GM19035 (cell line): ENCODE measurements around the gene FGF7.
"Not testable (repeated sequence)": the region's sequence is repeated elsewhere in the genome, so short reads cannot be mapped to it uniquely, and the experiment has no call there.

Experiments used
- ATAC-seq: cut with Tn5 transposase; IDR thresholded peaks from one replicate; pipeline ENCODE4 v1.9.1; 2021; ENCODE audit not compliant: unreplicated experiment

Gene FGF7

DNA sequence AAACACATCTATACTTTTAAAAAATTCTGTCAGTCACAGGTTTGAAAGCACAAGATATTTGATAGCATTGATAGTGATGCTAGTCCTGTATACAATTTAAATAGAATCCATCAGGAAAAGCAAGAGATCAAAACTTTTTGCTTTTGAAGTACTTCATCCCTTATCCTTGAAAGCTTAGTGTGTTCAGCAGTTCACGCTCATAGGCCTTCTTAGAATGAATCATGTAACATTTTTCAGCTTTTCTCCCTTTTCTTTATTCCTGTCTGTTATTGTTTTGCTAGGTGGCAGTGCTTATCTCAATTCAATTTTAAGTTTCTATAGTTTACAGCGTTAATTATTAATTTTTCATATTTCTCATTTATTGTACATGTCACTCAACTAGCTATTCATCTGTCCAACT, 69.1 kb downstream of the FGF7 start:
- ATAC-seq: no peak

DNA sequence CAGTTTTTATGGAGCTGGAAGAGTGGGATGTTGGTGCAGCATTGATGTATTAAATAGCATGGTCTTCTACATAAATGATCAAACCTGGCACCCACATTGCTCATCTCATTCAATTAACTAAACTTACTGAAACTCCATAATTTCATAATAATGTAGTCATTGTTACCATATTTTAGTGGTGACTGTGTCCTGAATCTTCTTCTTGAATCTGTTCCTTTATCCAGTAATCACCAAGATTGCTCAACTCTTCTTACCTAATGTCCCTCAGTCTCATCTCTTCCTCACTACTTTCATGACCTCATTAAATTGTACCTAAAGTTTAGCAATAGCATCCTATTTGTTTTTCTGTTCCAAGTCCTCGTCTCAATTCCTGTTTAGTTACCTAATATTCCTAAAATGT, 69.8 kb downstream of the FGF7 start:
- no peak for ATAC-seq

DNA sequence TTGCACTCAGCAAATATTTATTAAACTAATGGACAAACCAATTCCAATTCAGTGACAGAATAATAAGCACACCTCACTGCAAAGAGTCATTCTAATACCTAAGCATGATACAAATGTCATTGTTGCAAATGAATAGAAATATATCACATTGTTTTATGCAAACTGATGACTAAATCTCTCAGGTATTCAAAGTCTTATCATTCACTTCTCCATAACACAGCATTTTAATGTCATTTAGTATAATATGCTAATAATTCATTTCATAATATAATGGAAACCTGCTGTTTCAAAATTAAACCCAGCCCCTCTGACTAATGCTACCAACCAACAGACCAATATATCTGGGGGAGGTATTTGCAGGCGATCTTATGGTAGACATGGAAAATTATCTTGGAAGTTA, 71.8 kb downstream of the FGF7 start:
- no peak for ATAC-seq

DNA sequence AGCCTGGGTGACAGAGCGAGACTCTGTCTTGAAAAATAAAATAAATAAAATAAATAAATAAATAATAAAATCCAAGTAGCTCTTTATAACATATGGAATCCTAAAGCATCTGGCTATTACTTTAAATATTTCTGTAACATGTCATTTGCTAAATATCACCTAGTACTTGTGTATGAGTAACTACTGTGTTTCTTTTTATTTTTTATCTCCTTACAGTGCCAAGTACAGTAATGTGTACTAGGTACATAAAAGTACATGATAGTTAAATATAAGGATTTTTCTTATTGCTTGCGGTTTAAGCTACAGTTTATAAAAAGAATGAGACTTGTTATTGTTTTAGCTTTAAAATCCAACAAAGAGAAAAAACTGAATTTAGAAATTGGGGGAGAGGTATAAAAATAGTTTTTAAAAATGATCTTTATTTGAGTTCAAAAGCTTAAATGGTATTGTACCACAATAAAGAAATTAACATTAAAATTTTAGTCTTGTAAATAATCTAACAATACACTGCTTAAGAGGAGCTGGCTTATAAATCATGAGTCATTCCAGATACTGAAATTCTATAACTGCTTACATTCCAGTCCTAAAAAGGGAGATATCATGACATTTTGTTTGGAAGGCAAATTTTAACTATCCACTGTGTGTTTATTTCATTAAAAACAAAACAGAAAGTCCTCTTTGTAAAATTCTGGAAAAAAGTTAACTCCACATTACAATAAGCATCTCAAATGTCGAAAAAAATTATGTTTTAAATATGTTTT, 73.1 kb downstream of the FGF7 start:
- no peak for ATAC-seq

DNA sequence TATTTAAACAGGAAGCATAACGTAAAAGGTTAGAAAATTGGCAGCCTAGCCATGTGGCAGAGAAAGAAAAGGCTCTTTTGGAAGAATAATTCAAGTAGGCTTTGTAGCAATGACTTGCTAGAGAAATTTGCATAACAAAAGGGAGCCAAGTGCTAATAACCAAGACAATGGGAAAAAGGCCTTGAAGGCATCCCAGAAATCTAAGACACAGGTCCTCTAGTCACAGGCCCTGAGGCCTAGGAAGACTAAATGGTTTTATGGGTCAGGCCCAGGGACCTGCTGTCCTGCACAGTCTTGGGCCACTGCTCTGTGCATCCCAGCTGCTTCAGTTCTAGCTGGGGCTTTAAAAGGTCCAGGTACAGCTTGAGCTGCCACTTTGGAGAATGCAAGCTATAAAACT, 78.5 kb downstream of the FGF7 start:
- no peak for ATAC-seq

DNA sequence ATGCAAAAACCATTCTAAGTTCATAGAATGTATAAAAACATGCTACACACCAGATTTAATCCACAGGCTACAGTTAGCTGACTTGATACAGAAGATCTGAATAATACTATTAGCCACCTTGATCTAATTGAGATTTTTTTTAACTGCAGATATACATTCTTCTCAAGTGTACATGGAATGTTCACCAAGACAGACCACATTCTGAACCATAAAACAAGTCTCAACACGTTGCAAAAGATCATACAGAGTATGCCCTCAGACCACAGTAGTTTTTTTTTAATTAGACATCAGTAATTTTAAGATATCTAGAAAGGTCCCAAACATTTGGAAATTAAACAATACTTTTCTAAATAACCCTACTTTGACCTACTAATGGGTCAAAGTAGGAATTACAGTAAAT, 83.3 kb downstream of the FGF7 start:
- ATAC-seq: no peak

DNA sequence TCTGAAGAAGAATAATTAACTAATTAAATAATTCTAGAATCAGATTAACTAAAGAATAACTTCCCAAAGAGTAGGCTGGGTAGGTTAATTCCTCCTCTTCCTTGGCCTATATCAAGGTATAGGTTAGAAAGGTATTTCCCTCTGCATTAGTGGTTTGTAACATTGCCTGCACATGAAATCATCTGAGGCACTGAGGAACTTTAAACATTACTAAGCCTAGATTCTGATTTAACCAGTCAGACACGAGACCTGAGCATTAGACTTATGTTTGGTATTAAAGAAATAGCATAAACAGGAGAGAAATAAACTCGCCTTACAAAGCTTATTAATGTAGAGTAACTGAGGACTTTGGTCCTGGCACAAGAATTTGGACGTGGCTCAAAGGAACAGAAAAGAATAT, 84.2 kb downstream of the FGF7 start:
- no peak for ATAC-seq

DNA sequence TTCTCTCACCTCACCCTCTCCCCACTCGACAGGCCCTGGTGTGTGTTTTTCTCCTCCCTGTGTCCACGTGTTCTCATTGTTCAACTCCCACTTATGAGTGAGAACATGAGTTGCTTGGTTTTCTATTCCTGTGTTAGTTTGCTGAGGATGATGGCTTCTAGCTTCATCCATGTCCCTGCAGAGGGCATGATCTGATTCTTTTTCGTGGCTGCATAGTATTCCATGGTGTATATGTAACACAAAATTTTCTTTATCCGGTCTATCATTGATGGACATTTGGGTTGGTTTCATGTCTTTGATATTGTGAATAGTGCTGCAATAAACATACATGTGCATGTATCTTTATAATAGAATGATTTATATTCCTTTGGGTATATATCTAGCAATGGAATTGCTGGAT, 89.7 kb downstream of the FGF7 start:
- not testable (repeated sequence) for ATAC-seq

DNA sequence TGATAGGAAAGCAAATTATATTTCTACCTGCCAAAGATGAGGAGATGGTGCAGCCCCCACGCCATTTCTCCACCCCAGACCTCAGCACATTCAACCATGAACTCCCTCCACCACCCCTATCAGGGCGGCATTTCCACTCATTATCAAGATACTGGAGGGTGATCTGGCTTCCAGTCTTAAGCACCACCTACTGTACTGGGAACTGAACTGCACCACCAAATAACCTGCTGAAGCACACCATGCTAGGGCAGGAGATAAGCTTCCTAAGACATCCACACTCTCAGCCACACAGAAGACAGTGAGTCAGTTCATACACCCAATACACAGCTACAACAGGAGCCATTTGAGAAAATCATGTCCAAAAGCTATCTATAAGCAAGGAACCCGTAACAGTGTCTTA, 98.8 kb downstream of the FGF7 start:
- no peak for ATAC-seq

DNA sequence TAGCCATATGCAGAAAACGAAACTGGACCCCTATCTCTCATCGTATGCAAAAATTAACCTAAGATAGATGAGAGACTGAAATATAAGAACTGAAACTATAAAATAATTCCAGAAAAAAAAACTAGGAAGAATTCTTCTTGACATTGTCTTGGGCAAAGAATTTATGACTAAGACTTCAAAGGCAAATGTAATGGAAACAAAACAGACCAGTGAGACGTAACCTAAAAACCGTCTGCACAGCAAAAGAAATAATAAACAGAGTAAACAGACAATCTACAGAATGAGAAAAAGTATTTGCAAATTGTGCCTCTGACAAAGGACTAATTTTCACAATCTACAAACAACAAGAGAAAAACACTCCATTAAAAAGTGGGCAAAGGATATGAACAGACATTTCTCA, 105.2 kb downstream of the FGF7 start:
- ATAC-seq: no peak

DNA sequence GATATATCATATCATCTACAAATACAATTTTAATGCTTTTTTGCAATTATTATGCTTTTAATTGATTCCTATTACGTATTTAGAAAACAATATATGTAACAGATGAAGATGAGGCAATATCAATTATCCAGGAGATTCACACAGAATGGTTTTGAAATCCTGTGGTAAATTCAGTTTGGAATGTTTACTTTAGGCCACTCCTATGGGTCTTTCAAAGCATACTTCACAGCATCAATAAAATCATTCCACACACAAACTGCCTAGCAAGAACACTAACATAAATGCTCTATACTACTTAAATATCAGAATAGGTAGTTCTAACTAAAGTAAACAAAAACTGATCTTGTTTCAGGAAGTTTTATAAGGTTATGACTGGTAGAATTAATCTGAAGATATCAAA, 107.0 kb downstream of the FGF7 start:
- no peak for ATAC-seq
